ENCODE results near the gene FRY. TPM values are rescaled to one million over a fixed set of nuclear protein-coding genes. Genes with fewer than 3 reads are reported as not detected.
A peak's percentile ranks its signal among the peaks of the same experiment; 100 is the strongest.

The FRY gene
- total RNA-seq, 1 donor from 2014 or later = 4.5 TPM

DNA sequence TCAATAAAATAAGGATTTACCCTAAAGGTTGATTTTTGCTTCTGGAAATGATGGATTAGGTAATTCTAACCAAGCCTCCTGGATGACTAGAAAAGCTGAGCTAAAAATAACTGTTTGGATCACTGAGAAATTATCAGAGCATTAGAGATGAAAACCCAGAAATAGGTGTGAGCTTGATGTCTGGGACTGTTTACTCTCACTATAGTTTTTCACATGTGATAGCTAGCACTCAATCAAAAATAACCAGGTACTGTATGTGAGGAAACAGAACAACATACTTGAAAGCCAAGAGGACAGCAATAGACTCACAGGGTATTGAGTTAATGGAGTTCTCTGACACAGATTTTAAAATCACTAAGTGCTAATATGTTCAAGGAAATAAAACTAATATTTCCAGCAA lies 274.1 kb downstream of the FRY start:
- H3K27me3 Mint-ChIP-seq (ENCODE audit: unreplicated experiment) = no peaks in the 10 kb centered on the region
- no peak overlapping the region for H3K4me3 Mint-ChIP-seq (ENCODE audit: unreplicated experiment)
- TF ChIP-seq, protein P1, sequence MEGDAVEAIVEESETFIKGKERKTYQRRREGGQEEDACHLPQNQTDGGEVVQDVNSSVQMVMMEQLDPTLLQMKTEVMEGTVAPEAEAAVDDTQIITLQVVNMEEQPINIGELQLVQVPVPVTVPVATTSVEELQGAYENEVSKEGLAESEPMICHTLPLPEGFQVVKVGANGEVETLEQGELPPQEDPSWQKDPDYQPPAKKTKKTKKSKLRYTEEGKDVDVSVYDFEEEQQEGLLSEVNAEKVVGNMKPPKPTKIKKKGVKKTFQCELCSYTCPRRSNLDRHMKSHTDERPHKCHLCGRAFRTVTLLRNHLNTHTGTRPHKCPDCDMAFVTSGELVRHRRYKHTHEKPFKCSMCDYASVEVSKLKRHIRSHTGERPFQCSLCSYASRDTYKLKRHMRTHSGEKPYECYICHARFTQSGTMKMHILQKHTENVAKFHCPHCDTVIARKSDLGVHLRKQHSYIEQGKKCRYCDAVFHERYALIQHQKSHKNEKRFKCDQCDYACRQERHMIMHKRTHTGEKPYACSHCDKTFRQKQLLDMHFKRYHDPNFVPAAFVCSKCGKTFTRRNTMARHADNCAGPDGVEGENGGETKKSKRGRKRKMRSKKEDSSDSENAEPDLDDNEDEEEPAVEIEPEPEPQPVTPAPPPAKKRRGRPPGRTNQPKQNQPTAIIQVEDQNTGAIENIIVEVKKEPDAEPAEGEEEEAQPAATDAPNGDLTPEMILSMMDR (IDR thresholded peaks at IDR 0.05; ENCODE audit: unreplicated experiment) = no peak

DNA sequence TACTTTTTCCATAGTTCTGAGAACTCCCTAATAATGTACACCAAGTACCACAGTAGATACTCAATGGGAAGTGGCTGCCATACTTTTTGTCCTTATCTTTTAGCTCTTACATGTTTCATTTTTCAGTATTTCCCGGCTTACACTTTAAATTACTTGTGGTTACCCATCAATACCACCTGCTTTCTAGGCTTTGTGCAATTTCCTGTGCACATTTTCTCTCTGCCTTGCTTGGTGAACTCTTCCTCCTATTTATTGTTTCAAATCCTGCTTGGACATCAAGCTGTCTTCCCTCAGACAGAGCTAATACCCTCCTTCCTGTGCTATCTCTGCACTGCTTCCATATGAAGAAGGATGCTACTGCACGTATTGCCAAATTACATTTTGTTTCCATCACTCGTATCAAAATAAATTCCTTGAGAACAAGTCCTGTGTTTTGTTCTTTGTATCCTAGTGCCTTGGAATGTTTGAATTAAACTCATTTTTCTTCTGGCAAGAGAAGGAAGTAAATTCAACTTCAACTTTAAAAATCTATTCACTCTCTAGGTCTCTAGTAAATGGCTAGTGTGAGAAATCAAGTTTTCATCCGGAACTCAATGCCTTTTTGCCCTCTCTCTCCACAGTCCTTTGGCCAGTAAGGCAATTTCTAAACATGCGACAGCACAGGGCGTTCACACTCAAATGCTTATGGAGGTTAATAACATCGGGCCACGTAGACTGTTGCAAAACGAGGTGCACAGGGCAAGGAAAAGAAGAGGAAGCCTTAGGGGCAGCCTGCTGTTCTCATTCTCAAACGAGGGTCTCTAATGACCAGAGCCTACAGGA lies 277.9 kb downstream of the FRY start:
- peak; percentile 3 for DNase-seq (ENCODE audit: low spot score)
- Mint-ChIP-seq H3K27me3 (ENCODE audit: unreplicated experiment) (peaks cover under 1% of the 10 kb centered on the region), H3K27ac (ENCODE audit: unreplicated experiment) (no peak overlapping the region), H3K36me3 (ENCODE audit: low read depth, unreplicated experiment) (no peaks in the 10 kb centered on the region), H3K9me3 (ENCODE audit: unreplicated experiment) (no peaks in the 10 kb centered on the region), H3K4me1 (ENCODE audit: unreplicated experiment) (peaks cover 7% of the 10 kb centered on the region), H3K4me3 (ENCODE audit: unreplicated experiment) (no peak overlapping the region)
- TF ChIP-seq, protein P1 (IDR thresholded peaks at IDR 0.05; ENCODE audit: unreplicated experiment) = no peak

More for the DNA sequence above, 274.1 kb downstream of the FRY start:
- H3K4me1 Mint-ChIP-seq (ENCODE audit: unreplicated experiment) = peaks cover 7% of the 10 kb centered on the region
- H3K27ac Mint-ChIP-seq (ENCODE audit: unreplicated experiment) = no peak overlapping the region
- no peaks in the 10 kb centered on the region for H3K9me3 Mint-ChIP-seq (ENCODE audit: unreplicated experiment)
- no peaks in the 10 kb centered on the region for H3K36me3 Mint-ChIP-seq (ENCODE audit: low read depth, unreplicated experiment)
- no peak for DNase-seq (ENCODE audit: low spot score)

DNA sequence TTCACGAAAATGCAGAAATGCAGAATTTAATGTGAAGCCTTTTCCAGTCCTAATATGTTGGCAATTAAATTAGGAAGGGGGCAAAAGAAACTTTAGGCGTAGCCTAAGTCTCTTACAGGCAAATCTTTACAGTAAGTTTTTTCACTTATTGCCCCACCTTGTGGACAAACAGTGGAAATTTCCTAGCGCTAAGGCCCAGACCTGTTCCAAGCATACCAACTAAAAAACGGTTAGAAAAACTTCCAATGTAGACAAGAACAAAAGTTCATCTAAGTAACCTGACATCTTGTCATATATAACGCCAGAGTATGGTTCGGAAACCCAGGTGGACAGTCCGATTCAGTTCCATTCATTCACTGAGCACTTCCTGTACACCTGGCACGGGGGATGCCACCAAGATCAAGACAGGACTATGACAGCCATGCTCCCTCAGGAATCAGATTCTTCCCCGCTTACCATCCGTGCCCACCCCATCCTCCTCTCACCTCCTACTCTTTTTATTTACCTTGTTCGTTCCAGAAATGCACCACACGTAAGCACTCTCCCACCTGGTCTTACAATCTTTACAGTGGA lies 278.6 kb downstream of the FRY start:
- H3K27ac Mint-ChIP-seq (ENCODE audit: unreplicated experiment) = no peak overlapping the region
- no peak overlapping the region for H3K4me3 Mint-ChIP-seq (ENCODE audit: unreplicated experiment)
- DNase-seq (ENCODE audit: low spot score) = peak; percentile 11
- TF ChIP-seq, protein P1 (IDR thresholded peaks at IDR 0.05; ENCODE audit: unreplicated experiment) = peak; percentile 84
- H3K27me3 Mint-ChIP-seq (ENCODE audit: unreplicated experiment) = peaks cover 2% of the 10 kb centered on the region
- peaks cover 9% of the 10 kb centered on the region for H3K4me1 Mint-ChIP-seq (ENCODE audit: unreplicated experiment)
- H3K36me3 Mint-ChIP-seq (ENCODE audit: low read depth, unreplicated experiment) = no peaks in the 10 kb centered on the region
- H3K9me3 Mint-ChIP-seq (ENCODE audit: unreplicated experiment) = no peaks in the 10 kb centered on the region

DNA sequence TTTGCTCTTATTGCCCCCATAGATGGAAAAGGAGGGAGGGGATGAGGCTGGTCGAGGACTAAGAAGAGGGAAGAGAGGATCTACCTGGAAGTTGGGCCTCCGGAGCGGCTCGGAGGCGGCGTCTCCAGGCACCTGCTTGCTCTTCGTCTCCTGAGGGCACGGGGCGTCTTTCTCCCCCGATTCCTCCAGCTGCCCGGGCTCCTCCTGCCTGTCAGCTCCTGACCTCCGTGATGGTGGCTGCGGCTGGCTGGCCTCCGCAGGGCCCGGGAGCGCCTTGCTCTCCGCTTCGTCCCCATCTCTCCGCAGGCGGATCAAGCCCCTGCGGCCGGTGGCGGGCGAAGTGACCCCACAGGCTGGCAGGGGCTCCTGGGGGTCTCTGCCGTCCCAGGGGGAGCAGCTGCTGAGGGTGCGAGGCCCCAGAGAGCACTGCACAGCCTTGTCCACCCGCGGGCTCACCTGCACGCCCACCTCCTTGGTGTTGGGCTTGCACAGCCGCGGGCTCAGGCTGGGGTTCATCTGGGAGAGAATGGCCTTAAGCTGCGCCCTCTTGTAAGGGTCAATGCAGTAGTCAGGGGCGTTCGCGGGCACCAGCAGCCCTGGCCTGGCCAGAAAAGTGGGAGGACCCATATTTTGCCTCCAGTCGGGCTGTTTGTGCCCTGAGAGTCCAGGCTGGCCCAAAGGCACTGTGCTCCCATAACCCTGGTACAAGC lies 279.8 kb downstream of the FRY start:
- Mint-ChIP-seq H3K4me3 (ENCODE audit: unreplicated experiment) (no peak overlapping the region), H3K27me3 (ENCODE audit: unreplicated experiment) (peaks cover 2% of the 10 kb centered on the region), H3K36me3 (ENCODE audit: low read depth, unreplicated experiment) (no peaks in the 10 kb centered on the region), H3K27ac (ENCODE audit: unreplicated experiment) (no peak overlapping the region), H3K4me1 (ENCODE audit: unreplicated experiment) (peaks cover 9% of the 10 kb centered on the region), H3K9me3 (ENCODE audit: unreplicated experiment) (no peaks in the 10 kb centered on the region)
- TF ChIP-seq, protein P1 (IDR thresholded peaks at IDR 0.05; ENCODE audit: unreplicated experiment) = no peak
- no peak for DNase-seq (ENCODE audit: low spot score)
